Neural progenitor cell (in vitro differentiated cells): Measurements from ENCODE around the gene SOX5.

Source experiments
- EZH2 ChIP-seq: fragments of 200-600 bp; sonication (generic); IDR thresholded peaks from 2 replicates; pipeline ENCODE4 v1.6.1; 2017; ENCODE audit warnings: antibody characterized with exemption, mild to moderate bottlenecking, moderate library complexity
- TF ChIP-seq, protein P1 (sequence below): fragments of 200-600 bp; sonication (generic); IDR thresholded peaks from 2 replicates; pipeline ENCODE4 v1.5.1; 2017; ENCODE audit warnings: antibody characterized with exemption, mild to moderate bottlenecking

- TF ChIP-seq, protein P1, sequence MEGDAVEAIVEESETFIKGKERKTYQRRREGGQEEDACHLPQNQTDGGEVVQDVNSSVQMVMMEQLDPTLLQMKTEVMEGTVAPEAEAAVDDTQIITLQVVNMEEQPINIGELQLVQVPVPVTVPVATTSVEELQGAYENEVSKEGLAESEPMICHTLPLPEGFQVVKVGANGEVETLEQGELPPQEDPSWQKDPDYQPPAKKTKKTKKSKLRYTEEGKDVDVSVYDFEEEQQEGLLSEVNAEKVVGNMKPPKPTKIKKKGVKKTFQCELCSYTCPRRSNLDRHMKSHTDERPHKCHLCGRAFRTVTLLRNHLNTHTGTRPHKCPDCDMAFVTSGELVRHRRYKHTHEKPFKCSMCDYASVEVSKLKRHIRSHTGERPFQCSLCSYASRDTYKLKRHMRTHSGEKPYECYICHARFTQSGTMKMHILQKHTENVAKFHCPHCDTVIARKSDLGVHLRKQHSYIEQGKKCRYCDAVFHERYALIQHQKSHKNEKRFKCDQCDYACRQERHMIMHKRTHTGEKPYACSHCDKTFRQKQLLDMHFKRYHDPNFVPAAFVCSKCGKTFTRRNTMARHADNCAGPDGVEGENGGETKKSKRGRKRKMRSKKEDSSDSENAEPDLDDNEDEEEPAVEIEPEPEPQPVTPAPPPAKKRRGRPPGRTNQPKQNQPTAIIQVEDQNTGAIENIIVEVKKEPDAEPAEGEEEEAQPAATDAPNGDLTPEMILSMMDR, result no peak
- no peak for TF ChIP-seq EZH2
Measured at GRCh38 chr12:23564451-23565152, 384.9 kb downstream of the SOX5 start.
